ENCODE data around the gene GPR3. TPM values are rescaled to one million over a fixed set of nuclear protein-coding genes. Genes with fewer than 3 reads are reported as not detected.
A peak's percentile ranks its signal among the peaks of the same experiment; 100 is the strongest.
"Not testable (repeated sequence)": the region's sequence is repeated elsewhere in the genome, so short reads cannot be mapped to it uniquely, and the experiment has no call there.

GPR3 gene
- total RNA-seq, 1 experiment from 2014 or later, result 2.8 TPM

- DNase-seq (ENCODE audit: low read depth), result peak; percentile 89
Observed at GRCh38 chr1:27418326-27419185, 26.1 kb downstream of the GPR3 start.

GRCh38 chr1:27423709-27424108, 31.3 kb downstream of the GPR3 start:
- no peak for DNase-seq (ENCODE audit: low read depth)

DNA sequence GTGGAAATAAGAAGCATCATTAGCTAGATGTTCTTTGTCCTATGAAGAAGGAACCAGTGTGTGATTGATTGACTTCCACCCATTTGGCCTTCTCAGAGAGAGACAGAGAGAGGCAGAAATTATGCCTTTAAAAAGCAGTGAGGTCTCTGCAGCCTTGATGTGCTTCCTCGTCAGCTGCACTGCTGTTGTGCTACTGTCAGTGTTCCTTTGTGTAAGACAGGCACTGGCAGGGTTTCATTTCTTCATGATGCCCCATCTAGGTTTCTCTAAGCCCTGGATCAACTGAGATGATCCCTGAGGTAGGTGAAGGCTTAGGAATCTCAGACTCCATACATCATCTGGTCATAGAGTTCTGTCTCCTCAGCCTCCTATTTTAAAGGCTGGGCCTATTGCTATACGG, 34.9 kb downstream of the GPR3 start:
- no peak for DNase-seq (ENCODE audit: low read depth)

GRCh38 chr1:27427816-27428315, 35.4 kb downstream of the GPR3 start:
- DNase-seq (ENCODE audit: low read depth), result no peak

- DNase-seq (ENCODE audit: low read depth), result no peak
Observed at GRCh38 chr1:27428316-27429028, 36.0 kb downstream of the GPR3 start.

GRCh38 chr1:27429029-27429425, 36.6 kb downstream of the GPR3 start:
- DNase-seq (ENCODE audit: low read depth), result no peak

DNA sequence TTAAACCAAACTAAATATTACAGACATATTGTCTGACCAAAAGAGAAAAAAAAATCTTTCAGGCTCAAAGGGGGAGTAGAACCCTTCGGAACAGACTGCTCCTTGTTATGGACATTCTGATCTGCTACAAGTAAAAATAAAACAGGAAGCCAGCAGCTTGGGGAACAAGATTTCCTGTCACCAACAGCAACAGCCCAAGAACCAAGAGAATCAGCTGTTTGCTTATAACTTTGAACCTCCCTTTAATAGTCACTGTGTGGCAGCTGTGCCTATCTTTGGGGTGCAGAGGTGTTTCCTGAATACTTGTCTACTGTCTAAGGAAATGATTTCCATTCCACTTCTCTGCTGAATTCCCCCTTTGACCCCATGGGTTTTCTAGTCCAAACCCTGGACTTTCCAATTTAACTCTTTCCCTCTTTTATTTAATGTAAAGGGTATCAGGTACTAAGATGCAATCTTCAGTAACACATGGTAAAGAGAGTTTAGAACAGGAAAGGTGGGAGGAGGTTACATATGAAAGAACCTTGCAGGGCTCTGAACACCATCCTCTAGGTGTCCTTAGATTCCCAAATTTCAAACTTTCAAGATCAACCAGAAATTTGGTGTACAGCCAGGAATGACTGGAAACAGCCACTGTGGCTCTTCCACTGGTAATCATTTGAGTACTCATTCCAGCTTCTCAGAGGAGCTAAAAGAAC, 38.6 kb downstream of the GPR3 start:
- no peak for DNase-seq (ENCODE audit: low read depth)

- DNase-seq (ENCODE audit: low read depth), result no peak
Observed at GRCh38 chr1:27431601-27431940, 39.1 kb downstream of the GPR3 start.

- not testable (repeated sequence) for DNase-seq (ENCODE audit: low read depth)
Observed at GRCh38 chr1:27432725-27433124, 40.3 kb downstream of the GPR3 start.

GRCh38 chr1:27433706-27434105, 41.3 kb downstream of the GPR3 start:
- no peak for DNase-seq (ENCODE audit: low read depth)

GRCh38 chr1:27435566-27436203, 43.3 kb downstream of the GPR3 start:
- no peak for DNase-seq (ENCODE audit: low read depth)

- peak; percentile 77 for DNase-seq (ENCODE audit: low read depth)
Observed at GRCh38 chr1:27436204-27437159, 44.1 kb downstream of the GPR3 start.

GRCh38 chr1:27438621-27439061, 46.2 kb downstream of the GPR3 start:
- no peak for DNase-seq (ENCODE audit: low read depth)

- DNase-seq (ENCODE audit: low read depth), result no peak
Observed at GRCh38 chr1:27439150-27439549, 46.7 kb downstream of the GPR3 start.

- DNase-seq (ENCODE audit: low read depth), result no peak
Observed at GRCh38 chr1:27444632-27445031, 52.2 kb downstream of the GPR3 start.

Other genes with a start within 250 kb of the GPR3 start
- gene SLC9A1, start 237.5 kb upstream of the GPR3 start, total RNA-seq (2014; rRNA removed; shearing (Covaris generic)), result 11.3 and 13.1 TPM in 2 replicates
- 6.3 and 9.1 TPM in 2 replicates for gene WDTC1, start 158.0 kb upstream of the GPR3 start, total RNA-seq (2014; rRNA removed; shearing (Covaris generic))
- 61.1 and 75.0 TPM in 2 replicates for gene TMEM222, start 70.5 kb upstream of the GPR3 start, total RNA-seq (2014; rRNA removed; shearing (Covaris generic))
- gene SYTL1, start 50.6 kb upstream of the GPR3 start, total RNA-seq (2014; rRNA removed; shearing (Covaris generic)), result 4.1 and 4.7 TPM in 2 replicates
- 7.9 and 8.3 TPM in 2 replicates for gene MAP3K6, start 25.7 kb upstream of the GPR3 start, total RNA-seq (2014; rRNA removed; shearing (Covaris generic))
- not detected in 2 replicates for gene FCN3, start 17.8 kb upstream of the GPR3 start, total RNA-seq (2014; rRNA removed; shearing (Covaris generic))
- gene CD164L2, start 9.3 kb upstream of the GPR3 start, total RNA-seq (2014; rRNA removed; shearing (Covaris generic)), result not detected in 2 replicates
- gene WASF2, start 97.5 kb downstream of the GPR3 start, total RNA-seq (2014; rRNA removed; shearing (Covaris generic)), result 12.5 and 18.2 TPM in 2 replicates
- gene AHDC1, start 211.5 kb downstream of the GPR3 start, total RNA-seq (2014; rRNA removed; shearing (Covaris generic)), result 9.4 and 10.3 TPM in 2 replicates
- not detected in 2 replicates for gene FGR, start 242.6 kb downstream of the GPR3 start, total RNA-seq (2014; rRNA removed; shearing (Covaris generic))

All from HT1080 (cell line).